ENCODE data around the gene PDS5A.
"Not testable (repeated sequence)": the region's sequence is repeated elsewhere in the genome, so short reads cannot be mapped to it uniquely, and the experiment has no call there.

Gene PDS5A

GRCh38 chr4:39808231-39808749, 169.4 kb downstream of the PDS5A start:
- Mint-ChIP-seq H3K9me3 (peaks cover 8% of the 10 kb centered on the region), H3K4me1 (peaks cover 8% of the 10 kb centered on the region), H3K27me3 (no peaks in the 10 kb centered on the region), H3K27ac (no peak overlapping the region), H3K36me3 (peaks cover 5% of the 10 kb centered on the region), H3K4me3 (no peak overlapping the region)
- no peak for ATAC-seq

DNA sequence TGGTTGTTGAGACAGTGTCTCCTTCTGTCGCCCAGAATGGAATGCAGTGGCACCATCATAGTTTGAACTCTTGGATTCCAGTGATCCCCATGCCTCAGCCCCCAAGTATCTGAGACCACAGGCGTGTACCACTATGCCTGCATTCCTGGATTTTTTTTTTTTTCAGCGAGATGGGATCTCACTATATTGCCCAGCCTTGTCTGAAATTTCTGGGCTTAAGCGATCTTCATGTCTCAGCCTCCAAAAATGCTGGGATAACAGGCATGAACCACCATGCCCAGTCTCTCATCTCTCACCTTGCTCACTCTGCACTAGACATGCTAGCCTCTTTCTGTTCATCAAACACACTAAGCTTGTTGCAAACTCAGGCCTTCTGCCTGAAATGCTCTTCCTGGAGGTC, 175.7 kb downstream of the PDS5A start:
- no peak for ATAC-seq
- no peaks in the 10 kb centered on the region for H3K4me1 Mint-ChIP-seq
- H3K27me3 Mint-ChIP-seq, result no peaks in the 10 kb centered on the region
- H3K27ac Mint-ChIP-seq, result no peak overlapping the region
- H3K4me3 Mint-ChIP-seq, result no peak overlapping the region
- H3K9me3 Mint-ChIP-seq, result no peaks in the 10 kb centered on the region
- no peaks in the 10 kb centered on the region for H3K36me3 Mint-ChIP-seq

DNA sequence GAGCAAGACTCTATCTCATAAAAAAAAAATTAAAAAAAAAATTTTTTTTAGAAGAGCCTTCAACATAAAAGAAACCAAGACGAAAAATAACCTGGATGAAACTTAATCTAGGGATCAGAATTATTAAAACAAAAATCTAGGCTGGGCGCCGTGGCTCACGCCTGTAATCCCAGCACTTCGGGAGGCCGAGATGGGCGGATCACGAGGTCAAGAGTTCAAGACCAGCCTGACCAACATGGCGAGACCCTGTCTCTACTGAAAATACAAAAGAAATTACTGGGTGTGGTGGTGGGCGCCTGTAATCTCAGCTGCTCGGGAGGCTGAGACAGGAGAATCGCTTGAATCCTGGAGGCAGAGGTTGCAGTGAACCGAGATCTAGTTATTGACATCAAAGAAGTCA, 184.7 kb downstream of the PDS5A start:
- peaks cover 10% of the 10 kb centered on the region for H3K4me1 Mint-ChIP-seq
- H3K36me3 Mint-ChIP-seq, H3K4me3 Mint-ChIP-seq, H3K9me3 Mint-ChIP-seq, H3K27ac Mint-ChIP-seq, ATAC-seq, H3K27me3 Mint-ChIP-seq: not testable (repeated sequence)

GRCh38 chr4:39792529-39792928, 185.2 kb downstream of the PDS5A start:
- H3K27me3 Mint-ChIP-seq, result no peaks in the 10 kb centered on the region
- peaks cover 2% of the 10 kb centered on the region for H3K9me3 Mint-ChIP-seq
- ATAC-seq, result no peak
- H3K4me3 Mint-ChIP-seq, result no peak overlapping the region
- no peak overlapping the region for H3K27ac Mint-ChIP-seq
- no peaks in the 10 kb centered on the region for H3K36me3 Mint-ChIP-seq
- peaks cover 10% of the 10 kb centered on the region for H3K4me1 Mint-ChIP-seq

GRCh38 chr4:39792128-39792527, 185.6 kb downstream of the PDS5A start:
- Mint-ChIP-seq H3K36me3 (no peaks in the 10 kb centered on the region), H3K27me3 (no peaks in the 10 kb centered on the region), H3K9me3 (peaks cover 2% of the 10 kb centered on the region), H3K4me3 (no peak overlapping the region), H3K27ac (no peak overlapping the region), H3K4me1 (peaks cover 10% of the 10 kb centered on the region)
- ATAC-seq, result no peak

DNA sequence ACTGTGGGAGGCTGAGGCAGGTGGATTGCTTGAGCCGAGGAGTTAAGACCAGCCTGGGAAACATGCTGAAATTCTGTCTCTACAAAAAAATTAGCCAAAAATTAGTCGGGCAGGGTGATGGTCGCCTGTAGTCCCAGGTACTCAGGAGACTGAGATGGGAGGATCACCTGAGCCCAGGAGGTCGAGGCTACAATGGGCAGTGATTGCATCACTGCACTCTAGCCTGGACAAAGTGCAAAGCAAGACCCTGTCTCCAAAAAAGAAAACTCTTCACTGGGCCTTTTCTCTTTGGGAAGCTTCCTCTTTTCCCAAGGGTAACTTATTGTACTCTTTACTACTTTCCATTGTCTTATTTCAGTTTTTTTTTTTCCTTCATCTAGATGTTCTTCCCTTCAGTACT, 190.9 kb downstream of the PDS5A start:
- Mint-ChIP-seq H3K27ac (no peak overlapping the region), H3K4me3 (no peak overlapping the region), H3K36me3 (no peaks in the 10 kb centered on the region), H3K4me1 (peaks cover 1% of the 10 kb centered on the region), H3K9me3 (no peaks in the 10 kb centered on the region), H3K27me3 (no peaks in the 10 kb centered on the region)
- ATAC-seq, result no peak

- Mint-ChIP-seq H3K27ac (no peak overlapping the region), H3K27me3 (no peaks in the 10 kb centered on the region), H3K4me1 (no peaks in the 10 kb centered on the region), H3K4me3 (no peak overlapping the region), H3K9me3 (no peaks in the 10 kb centered on the region), H3K36me3 (peaks cover 6% of the 10 kb centered on the region)
- ATAC-seq, result no peak
These were observed 192.6 kb downstream of the PDS5A start for GRCh38 chr4:39785083-39785482.

DNA sequence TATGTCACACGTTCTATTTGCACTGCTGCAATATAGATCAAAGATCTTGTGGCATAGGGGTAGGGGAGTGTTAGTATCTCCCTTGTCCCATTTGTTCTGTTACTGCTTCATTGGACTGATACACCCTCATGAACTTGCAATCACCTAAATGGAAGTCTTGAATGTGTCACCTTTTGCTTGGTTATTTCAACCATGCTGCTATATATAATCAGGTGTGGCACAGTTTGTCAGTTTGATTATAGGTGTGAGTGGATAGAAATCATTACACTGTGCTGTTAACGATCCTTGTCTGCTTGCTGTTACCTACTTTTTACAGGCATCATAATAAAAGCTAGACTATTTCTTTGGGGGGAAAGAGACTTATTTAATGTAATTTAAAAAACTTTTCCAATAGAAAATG, 195.7 kb downstream of the PDS5A start:
- not testable (repeated sequence) for ATAC-seq

More for the DNA sequence above, 195.7 kb downstream of the PDS5A start:
- not testable (repeated sequence) for H3K27me3 Mint-ChIP-seq, H3K27ac Mint-ChIP-seq, H3K9me3 Mint-ChIP-seq, H3K4me1 Mint-ChIP-seq, H3K4me3 Mint-ChIP-seq
- peaks cover 11% of the 10 kb centered on the region for H3K36me3 Mint-ChIP-seq

All from stimulated activated memory B cell treated with anti-CD40 and anti-IgM and Interleukin-4, amounts not matched to agents 10 μg/mL and 1 μg/mL and 100 μg/mL, for 72 hours (primary cell).